Mesenchymal stem cell (in vitro differentiated cells and primary cell): Measurements from ENCODE around the gene TMEM59L. TPM values are rescaled to one million over a fixed set of nuclear protein-coding genes. Genes with fewer than 3 reads are reported as not detected.

Experiments
- DNase-seq: peaks from one replicate; pipeline ENCODE4 v3.0.0-alpha.2; 2013
- H2AFZ ChIP-seq: one replicate; pipeline ENCODE4 v1.6.1; 2013; ENCODE audit warnings: low read depth, mild to moderate bottlenecking, control low read depth, inconsistent platforms, low read length, moderate library complexity
- H2AK5ac ChIP-seq: 2 replicates; pipeline ENCODE4 v1.6.1; 2013; ENCODE audit warnings: low read length, moderate library complexity, mild to moderate bottlenecking, inconsistent platforms; ENCODE audit not compliant: severe bottlenecking
- H2BK120ac ChIP-seq: one replicate; pipeline ENCODE4 v1.6.1; 2013; ENCODE audit warnings: low read depth, mild to moderate bottlenecking, inconsistent platforms, low read length, moderate library complexity
- H2BK12ac ChIP-seq, 2 experiments: one replicate each; pipeline ENCODE4 v1.6.1; 2013; ENCODE audit warnings: inconsistent platforms in 2 of 2, low read length in 2 of 2, mild to moderate bottlenecking in 2 of 2, moderate library complexity in 2 of 2, control low read depth in 1 of 2
- H2BK15ac ChIP-seq: one replicate; pipeline ENCODE4 v1.6.1; 2013; ENCODE audit warnings: mild to moderate bottlenecking, low read depth, inconsistent platforms; ENCODE audit not compliant: poor library complexity, severe bottlenecking
- H2BK5ac ChIP-seq: 2 replicates; pipeline ENCODE4 v1.6.1; 2013; ENCODE audit warnings: low read depth, mild to moderate bottlenecking, low read length, control low read depth, inconsistent platforms; ENCODE audit not compliant: poor library complexity, severe bottlenecking
- H3K14ac ChIP-seq, 2 experiments: one replicate each; pipeline ENCODE4 v1.6.1; 2013; ENCODE audit warnings: inconsistent platforms in 2 of 2, low read length in 2 of 2, control low read depth in 1 of 2, mild to moderate bottlenecking in 1 of 2, moderate library complexity in 1 of 2
- H3K18ac ChIP-seq, 2 experiments: one replicate each; pipeline ENCODE4 v1.6.1; 2013; ENCODE audit warnings: inconsistent platforms in 2 of 2, low read length in 2 of 2, control low read depth in 1 of 2, low read depth in 1 of 2, mild to moderate bottlenecking in 1 of 2
- H3K23ac ChIP-seq, 2 experiments: one replicate each; pipeline ENCODE4 v1.6.1; 2013; ENCODE audit warnings: inconsistent platforms in 2 of 2, low read length in 2 of 2, mild to moderate bottlenecking in 2 of 2, moderate library complexity in 2 of 2, control low read depth in 1 of 2
- H3K27ac ChIP-seq: 2 replicates; pipeline ENCODE4 v1.5.1; 2013; ENCODE audit warnings: mild to moderate bottlenecking, moderate library complexity, low read length, control low read depth, inconsistent platforms; ENCODE audit not compliant: poor library complexity, severe bottlenecking
- H3K27me3 ChIP-seq, 2 experiments: 2 replicates each; pipeline versions ENCODE4 v1.6.1 to v1.7.0; 2013; ENCODE audit warnings: low read length in 2 of 2, mild to moderate bottlenecking in 2 of 2, moderate library complexity in 2 of 2, control low read depth in 1 of 2, inconsistent platforms in 1 of 2; ENCODE audit not compliant: control insufficient read depth in 1 of 2, insufficient read depth in 1 of 2
- H3K36me3 ChIP-seq, 2 experiments: 2 replicates each; pipeline versions ENCODE4 v1.6.1 to v1.7.0; 2013; ENCODE audit warnings: low read length in 2 of 2, control low read depth in 1 of 2, inconsistent platforms in 1 of 2, low read depth in 1 of 2, mild to moderate bottlenecking in 1 of 2; ENCODE audit not compliant: insufficient read depth in 2 of 2, control insufficient read depth in 1 of 2
- H3K4ac ChIP-seq, 2 experiments: one replicate each; pipeline ENCODE4 v1.6.1; 2013; ENCODE audit warnings: inconsistent platforms in 2 of 2, low read length in 2 of 2, mild to moderate bottlenecking in 2 of 2, moderate library complexity in 2 of 2, control low read depth in 1 of 2, low read depth in 1 of 2
- H3K4me1 ChIP-seq: 2 replicates; pipeline ENCODE4 v1.6.1; 2013; ENCODE audit warnings: low read depth, low read length, control low read depth; ENCODE audit not compliant: control insufficient read depth, insufficient read depth
- H3K4me2 ChIP-seq: 2 replicates; pipeline ENCODE4 v1.6.1; 2013; ENCODE audit warnings: low read length, mild to moderate bottlenecking, inconsistent platforms; ENCODE audit not compliant: poor library complexity, severe bottlenecking
- H3K4me3 ChIP-seq, 2 experiments: 2 replicates each; pipeline versions ENCODE4 v1.5.1 to v1.7.0; 2013; ENCODE audit warnings: low read length in 2 of 2, mild to moderate bottlenecking in 2 of 2, control low read depth in 1 of 2, low read depth in 1 of 2; ENCODE audit not compliant: insufficient read depth in 1 of 2
- H3K79me1 ChIP-seq: replicated peaks from 2 replicates; pipeline ENCODE4 v1.6.1; 2013; ENCODE audit warnings: mild to moderate bottlenecking, control low read depth, low read length, inconsistent platforms; ENCODE audit not compliant: poor library complexity, severe bottlenecking
- H3K9ac ChIP-seq: 2 replicates; pipeline ENCODE4 v1.7.0; 2013; ENCODE audit warnings: mild to moderate bottlenecking, low read length, moderate library complexity
- H3K9me3 ChIP-seq: 2 replicates; pipeline ENCODE4 v1.7.0; 2013; ENCODE audit warnings: mild to moderate bottlenecking, low read length; ENCODE audit not compliant: control insufficient read depth
- H4K8ac ChIP-seq: one replicate; pipeline ENCODE4 v1.6.1; 2013; ENCODE audit warnings: inconsistent platforms, mild to moderate bottlenecking, low read length, moderate library complexity
- H4K91ac ChIP-seq: one replicate; pipeline ENCODE4 v1.6.1; 2013; ENCODE audit warnings: mild to moderate bottlenecking, low read length, inconsistent platforms
- WGBS: methylation state at CpG from one replicate; pipeline ENCODE4 v1.1.7; 2013; ENCODE audit warnings: mixed read lengths; 5-methylcytosine and 5-hydroxymethylcytosine counted together
- polyA plus RNA-seq, 2 experiments: library from polyadenylated mRNA; stranded (reverse); fragments of 200-250 nt; gene quantifications; one replicate each; pipeline ENCODE4 v1.2.3, GENCODE V29; 2013

The TMEM59L gene
- polyA plus RNA-seq (2013, experiment 1 of 2): 1.1 TPM
- 1.1 TPM for polyA plus RNA-seq (2013, experiment 2 of 2)

DNA sequence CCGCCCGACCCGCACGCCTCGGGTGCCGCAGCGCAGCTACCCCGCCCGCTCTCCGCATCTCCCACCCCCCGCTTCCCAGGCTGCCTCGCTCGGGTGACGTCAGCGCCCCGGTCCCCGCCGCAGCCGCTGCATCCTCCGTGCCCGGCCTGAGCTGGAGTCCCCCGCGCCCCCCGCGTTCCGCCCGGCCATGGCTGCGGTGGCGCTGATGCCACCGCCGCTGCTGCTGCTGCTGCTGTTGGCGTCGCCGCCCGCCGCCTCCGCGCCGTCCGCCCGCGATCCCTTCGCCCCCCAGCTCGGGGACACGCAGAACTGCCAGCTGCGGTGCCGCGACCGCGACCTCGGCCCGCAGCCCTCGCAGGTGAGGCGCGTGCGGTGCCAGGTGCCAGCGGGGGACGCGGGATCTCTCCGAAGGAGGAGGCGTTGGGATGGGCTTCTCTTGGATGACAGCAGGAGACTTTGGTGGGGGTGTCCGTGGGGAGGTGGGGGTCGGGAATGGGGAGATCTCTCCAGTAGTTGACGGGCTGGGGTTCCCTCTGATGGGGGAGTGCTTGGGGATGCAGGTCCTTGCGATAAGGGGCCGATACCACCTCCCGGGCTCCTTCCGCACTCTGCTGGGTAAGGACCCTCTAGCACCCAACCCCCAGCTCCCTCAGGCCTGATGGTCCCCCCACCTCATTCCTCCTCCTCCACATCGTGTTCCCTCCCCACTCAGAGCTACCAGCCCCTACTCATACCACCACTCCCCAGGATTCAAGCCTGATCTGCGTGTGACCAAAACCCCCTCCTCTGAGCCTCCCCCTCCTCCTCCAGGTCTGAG lies at the start of gene TMEM59L:
TMEM59L (plus strand) TSS at position 99 of the 817 bp plus-strand sequence; CDS start at position 188, 89 bp downstream.
- Histone ChIP-seq H3K9ac (no peak within 1 kb of the TSS), H3K4ac (peak within 1 kb of the TSS in 1 of 2 experiments; percentile 74), H3K27me3 (peaks cover 82 to 87% of the 10 kb centered on the region in 2 experiments), H2AFZ (peak within 1 kb of the TSS; percentile 53), H3K79me1 (no peaks in the 10 kb centered on the region), H3K23ac (peak within 1 kb of the TSS; percentile 79 to 94), H2BK5ac (no peak within 1 kb of the TSS), H2BK15ac (no peak within 1 kb of the TSS), H2BK12ac (peak within 1 kb of the TSS in 1 of 2 experiments; percentile 29), H3K18ac (peak within 1 kb of the TSS in 1 of 2 experiments; percentile 75), H3K4me1 (peaks cover 33% of the 10 kb centered on the region), H3K4me3 (peak within 1 kb of the TSS; percentile 61 to 66), H2BK120ac (no peak within 1 kb of the TSS), H3K14ac (peak within 1 kb of the TSS in 1 of 2 experiments; percentile 87), H3K9me3 (peaks cover 5% of the 10 kb centered on the region), H2AK5ac (no peak within 1 kb of the TSS), H3K27ac (no peak within 1 kb of the TSS), H3K36me3 (no peaks in the 10 kb centered on the region), H4K8ac (peak within 1 kb of the TSS; percentile 51), H4K91ac (no peak within 1 kb of the TSS), H3K4me2 (peak within 1 kb of the TSS; percentile 94)
- no peak for DNase-seq
- 2% methylated on average over 59 of the region's 70 CpGs for WGBS

DNA sequence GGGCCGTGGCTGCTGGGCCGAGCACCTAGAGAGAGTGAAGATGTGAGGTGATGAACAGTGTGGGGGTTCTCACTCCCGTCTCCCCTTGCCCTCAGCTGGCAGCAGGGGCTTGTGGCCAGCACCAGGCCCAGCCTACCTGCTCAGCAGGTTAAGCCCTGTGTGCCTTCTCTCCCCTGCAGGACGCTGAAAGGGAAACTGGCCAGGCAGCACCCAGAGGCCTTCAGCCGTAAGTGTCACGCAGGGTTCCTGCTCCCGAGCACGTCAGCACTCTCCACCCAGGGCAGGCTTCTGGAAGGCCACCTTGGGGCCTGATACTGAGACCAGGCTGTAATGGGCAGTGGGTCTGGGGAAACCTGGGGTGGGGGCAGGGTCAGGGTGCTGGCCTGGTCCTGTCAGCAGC lies 45.7 kb upstream of the TMEM59L start:
- Histone ChIP-seq H3K4me3 (no peak overlapping the region), H3K79me1 (peaks cover 17% of the 10 kb centered on the region), H2BK12ac (no peak overlapping the region), H3K9me3 (no peaks in the 10 kb centered on the region), H3K18ac (no peak overlapping the region), H3K23ac (no peak overlapping the region), H2AK5ac (no peak overlapping the region), H4K8ac (no peak overlapping the region), H3K14ac (no peak overlapping the region), H3K4ac (no peak overlapping the region), H3K27me3 (no peaks in the 10 kb centered on the region), H2AFZ (no peak overlapping the region), H3K9ac (no peak overlapping the region), H3K4me1 (no peaks in the 10 kb centered on the region), H4K91ac (no peak overlapping the region), H3K27ac (no peak overlapping the region), H2BK120ac (no peak overlapping the region), H2BK15ac (no peak overlapping the region), H3K36me3 (peaks cover 72 to 73% of the 10 kb centered on the region in 2 experiments), H3K4me2 (no peak overlapping the region), H2BK5ac (no peak overlapping the region)
- 93% methylated on average over 8 of the region's 8 CpGs for WGBS
- DNase-seq: no peak

- WGBS: 92% methylated on average over 15 of the region's 15 CpGs
- no peaks in the 10 kb centered on the region for H3K27me3 ChIP-seq
Observed at GRCh38 chr19:18568367-18568766, 44.3 kb upstream of the TMEM59L start.

More at GRCh38 chr19:18568367-18568766, 44.3 kb upstream of the TMEM59L start:
- Histone ChIP-seq H3K9ac (no peak overlapping the region), H3K79me1 (peaks cover 15% of the 10 kb centered on the region), H3K4ac (no peak overlapping the region), H2BK5ac (no peak overlapping the region), H3K27ac (no peak overlapping the region), H3K18ac (no peak overlapping the region), H2BK15ac (no peak overlapping the region), H3K14ac (no peak overlapping the region), H2BK12ac (no peak overlapping the region), H3K9me3 (no peaks in the 10 kb centered on the region), H4K8ac (no peak overlapping the region), H2AK5ac (no peak overlapping the region), H3K36me3 (peaks cover 63 to 67% of the 10 kb centered on the region in 2 experiments), H3K4me1 (peaks cover 8% of the 10 kb centered on the region), H3K4me2 (no peak overlapping the region), H2BK120ac (no peak overlapping the region), H2AFZ (no peak overlapping the region), H3K23ac (no peak overlapping the region), H4K91ac (no peak overlapping the region), H3K4me3 (no peak overlapping the region)
- DNase-seq: no peak
